Heart right ventricle (tissue), 16 donors: ENCODE measurements around the gene ZNF337. TPM values are rescaled to one million over a fixed set of nuclear protein-coding genes. Genes with fewer than 3 reads are reported as not detected.

Experiments
- ATAC-seq, 8 donors: fragments of 200-7000 bp; cut with Tn5 transposase; one replicate each; pipeline ENCODE4 v1.9.1; 2020; ENCODE audit warnings: mild to moderate bottlenecking in 8 of 8, moderate library complexity in 8 of 8, moderate number of reproducible peaks in 1 of 8
- DNase-seq, 2 donors: peaks; one replicate each; pipeline ENCODE4 v3.0.0-alpha.2; 2020
- H3K27ac ChIP-seq, 10 donors: fragments of 200-600 bp; sonication (generic) in 2 of 10; one replicate each; pipeline versions ENCODE4 v1.5.0 to v1.8.0; 2020 to 2022; ENCODE audit warnings: mild to moderate bottlenecking in 3 of 10
- H3K27me3 ChIP-seq, 7 donors: fragments of 200-600 bp; one replicate each; pipeline ENCODE4 v1.8.0; 2021 to 2022; ENCODE audit warnings: mild to moderate bottlenecking in 2 of 7
- H3K36me3 ChIP-seq, 9 donors: fragments of 200-600 bp; sonication (generic) in 1 of 9; one replicate each; pipeline versions ENCODE4 v1.5.0 to v1.8.0; 2020 to 2022; ENCODE audit warnings: mild to moderate bottlenecking in 2 of 9
- H3K4me1 ChIP-seq, 9 donors: fragments of 200-600 bp; sonication (generic) in 1 of 9; one replicate each; pipeline versions ENCODE4 v1.5.0 to v1.8.0; 2020 to 2022; ENCODE audit warnings: mild to moderate bottlenecking in 4 of 9
- H3K4me3 ChIP-seq, 10 donors: fragments of 200-600 bp; sonication (generic) in 2 of 10; one replicate each; pipeline versions ENCODE4 v1.5.0 to v1.8.0; 2020 to 2022; ENCODE audit warnings: mild to moderate bottlenecking in 7 of 10, moderate library complexity in 2 of 10
- H3K9me3 ChIP-seq, 11 donors: fragments of 200-600 bp in 10 of 11; sonication (generic) in 2 of 11; one replicate each; pipeline versions ENCODE4 v1.5.0 to v1.8.0; 2013 to 2022; ENCODE audit warnings: mild to moderate bottlenecking in 2 of 11, control low read depth in 1 of 11, moderate library complexity in 1 of 11
- WGBS, 2 donors: extraction: QIAGEN DNeasy Blood & Tissue Kit; methylation state at CpG; one replicate each; pipeline ENCODE4 v1.1.7; 2013; ENCODE audit warnings: inconsistent platforms in 1 of 2; 5-methylcytosine and 5-hydroxymethylcytosine counted together
- intact Hi-C, 10 donors: fragments of 100-400 bp; cut with DNase I; formaldehyde crosslinking; loops; one replicate each; pipeline versions ENCODE4 v1.11.1 to v1.14.2; 2022
- polyA plus RNA-seq, 2 donors: library from polyadenylated mRNA; stranded (reverse); fragments of 200-250 nt; gene quantifications; one replicate each; pipeline ENCODE4 v1.2.3, GENCODE V29; 2013
- total RNA-seq, 10 donors: library from RNA; stranded (reverse); fragmentation: NEBNext Ultra II Directional in 3 of 10; extraction: Animal tissue kit (Norgen Biotek cat#: 25700) in 3 of 10; gene quantifications; one replicate each; pipeline versions ENCODE4 v1.2.1 to v1.2.4, GENCODE V29; 2021 to 2023
- TF ChIP-seq, protein P1 (sequence below), 9 donors: fragments of 200-600 bp; sonication (generic) in 2 of 9; IDR thresholded peaks; one replicate each; pipeline versions ENCODE4 v1.5.0 to v1.8.0; 2021 to 2022; ENCODE audit warnings: antibody characterized with exemption in 9 of 9, mild to moderate bottlenecking in 5 of 9, moderate library complexity in 1 of 9
- donor health status: Arrhythmogenic right ventricular cardiomyopathy.
- donor health status: ischemic (EF 13 %, LVEDD 7.1; RV severe dilation, severe dysfunction).
- donor health status: healthy with polysubstance abuse.
- donor health status: DM: no; HTN: yes; CAD: no.
- donor health status: DM: no; HTN: no; CAD: no.
- donor health status: ischemic (EF 25% LVEDD 6.9; RV normal size, moderate dysfunction).
- donor health status: ischemic (EF 25% LVEDD 5.7; RV mildly dilated, moderate dysfunction).
- donor health status: healthy.
- donor health status: DM: yes; HTN: yes; CAD: no.
- donor health status: Ischemic cardiomyopathy.
- donor health status: ischemic (EF 35%, LVEDD 5.7; RV mildly dilated, moderate dysfunction).
- donor health status: nonischemic (EF 11% LVEDD 7.7; RV severe dilation, severe dysfunction).
- donor health status: DM: yes; HTN: yes; CAD: no.
- donor health status: PGD.
- donor health status: ischemic (EF 29% LVEDD 5.4; RV normal size, mild dysfunction).
- donor health status: nonischemic (EF 23%, LVEDD 6.1; RV moderate dilation, normal function).

The ZNF337 gene
- total and polyA plus RNA-seq, 12 donors = 5.4 to 17.1 (median 7.4) TPM

GRCh38 chr20:25741088-25741487, 44.4 kb upstream of the ZNF337 start:
- intact Hi-C loops = no loop called here
- H3K4me1 ChIP-seq = peaks cover 0 to 6% (median 0%) of the 10 kb centered on the region in 9 donors
- no peaks in the 10 kb centered on the region for H3K36me3 ChIP-seq
- DNase-seq (no peak), ATAC-seq (no peak)
- peaks cover 0 to 12% (median 0%) of the 10 kb centered on the region in 11 donors for H3K9me3 ChIP-seq
- no peaks in the 10 kb centered on the region for H3K27me3 ChIP-seq
- no peak overlapping the region for H3K27ac ChIP-seq
- TF ChIP-seq, protein P1, sequence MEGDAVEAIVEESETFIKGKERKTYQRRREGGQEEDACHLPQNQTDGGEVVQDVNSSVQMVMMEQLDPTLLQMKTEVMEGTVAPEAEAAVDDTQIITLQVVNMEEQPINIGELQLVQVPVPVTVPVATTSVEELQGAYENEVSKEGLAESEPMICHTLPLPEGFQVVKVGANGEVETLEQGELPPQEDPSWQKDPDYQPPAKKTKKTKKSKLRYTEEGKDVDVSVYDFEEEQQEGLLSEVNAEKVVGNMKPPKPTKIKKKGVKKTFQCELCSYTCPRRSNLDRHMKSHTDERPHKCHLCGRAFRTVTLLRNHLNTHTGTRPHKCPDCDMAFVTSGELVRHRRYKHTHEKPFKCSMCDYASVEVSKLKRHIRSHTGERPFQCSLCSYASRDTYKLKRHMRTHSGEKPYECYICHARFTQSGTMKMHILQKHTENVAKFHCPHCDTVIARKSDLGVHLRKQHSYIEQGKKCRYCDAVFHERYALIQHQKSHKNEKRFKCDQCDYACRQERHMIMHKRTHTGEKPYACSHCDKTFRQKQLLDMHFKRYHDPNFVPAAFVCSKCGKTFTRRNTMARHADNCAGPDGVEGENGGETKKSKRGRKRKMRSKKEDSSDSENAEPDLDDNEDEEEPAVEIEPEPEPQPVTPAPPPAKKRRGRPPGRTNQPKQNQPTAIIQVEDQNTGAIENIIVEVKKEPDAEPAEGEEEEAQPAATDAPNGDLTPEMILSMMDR (IDR thresholded peaks at IDR 0.05) = no peak
- H3K4me3 ChIP-seq = no peak overlapping the region

- Histone ChIP-seq H3K27ac (no peak overlapping the region), H3K27me3 (no peaks in the 10 kb centered on the region), H3K4me3 (no peak overlapping the region), H3K36me3 (peaks cover 0 to under 1% (median 0%) of the 10 kb centered on the region in 9 donors), H3K4me1 (peaks cover 0 to 6% (median 0%) of the 10 kb centered on the region in 9 donors), H3K9me3 (peaks cover 0 to 12% (median 0%) of the 10 kb centered on the region in 11 donors)
- 83 to 88% methylated on average over 3 of the region's 3 CpGs for WGBS, 2 donors
- no peak for ATAC-seq
- TF ChIP-seq, protein P1 (IDR thresholded peaks at IDR 0.05) = no peak
- intact Hi-C loops = no loop called here
- DNase-seq = no peak
Observed at GRCh38 chr20:25739615-25740320, 43.1 kb upstream of the ZNF337 start.

DNA sequence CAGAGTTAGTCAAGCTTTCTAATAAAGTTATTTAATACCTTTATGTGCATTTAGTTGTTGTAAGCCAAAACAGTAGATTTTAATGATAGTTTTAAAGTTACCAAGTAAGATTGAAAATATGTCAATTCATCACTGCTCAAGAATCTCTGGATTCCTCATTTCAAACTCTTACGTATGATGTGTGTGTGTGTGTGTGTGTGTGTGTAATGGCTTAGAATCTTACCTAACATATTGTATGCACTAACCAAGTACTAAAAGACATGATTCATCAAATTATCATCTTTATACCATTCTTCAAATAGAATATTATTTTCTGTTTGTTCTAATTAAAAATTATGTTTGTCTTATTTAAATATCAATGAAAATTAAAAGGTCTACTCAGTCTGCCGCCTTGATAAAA, 41.5 kb upstream of the ZNF337 start:
- Histone ChIP-seq H3K36me3 (peaks cover 0 to 4% (median 0%) of the 10 kb centered on the region in 9 donors), H3K27ac (no peak overlapping the region), H3K4me1 (peaks cover 0 to 6% (median 0%) of the 10 kb centered on the region in 9 donors), H3K27me3 (no peaks in the 10 kb centered on the region), H3K4me3 (no peak overlapping the region), H3K9me3 (peaks cover 0 to 12% (median 0%) of the 10 kb centered on the region in 11 donors)
- intact Hi-C loops = no loop called here
- no peak for DNase-seq
- TF ChIP-seq, protein P1 (IDR thresholded peaks at IDR 0.05) = no peak
- WGBS, 2 donors = 93 to 97% methylated on average over 2 of the region's 2 CpGs
- ATAC-seq = no peak

- DNase-seq = no peak
- H3K9me3 ChIP-seq = peaks cover 0 to 12% (median 0%) of the 10 kb centered on the region in 11 donors
- TF ChIP-seq, protein P1 (IDR thresholded peaks at IDR 0.05) = no peak
- no peak overlapping the region for H3K27ac ChIP-seq
- H3K36me3 ChIP-seq = peaks cover 0 to 4% (median 0%) of the 10 kb centered on the region in 9 donors
- no peaks in the 10 kb centered on the region for H3K27me3 ChIP-seq
- H3K4me1 ChIP-seq = no peaks in the 10 kb centered on the region
- H3K4me3 ChIP-seq = no peak overlapping the region
- no peak for ATAC-seq
- intact Hi-C loops = no loop called here
Observed at GRCh38 chr20:25733903-25734302, 37.2 kb upstream of the ZNF337 start.
